ENCODE results near the gene KRT72.

The KRT72 gene

DNA sequence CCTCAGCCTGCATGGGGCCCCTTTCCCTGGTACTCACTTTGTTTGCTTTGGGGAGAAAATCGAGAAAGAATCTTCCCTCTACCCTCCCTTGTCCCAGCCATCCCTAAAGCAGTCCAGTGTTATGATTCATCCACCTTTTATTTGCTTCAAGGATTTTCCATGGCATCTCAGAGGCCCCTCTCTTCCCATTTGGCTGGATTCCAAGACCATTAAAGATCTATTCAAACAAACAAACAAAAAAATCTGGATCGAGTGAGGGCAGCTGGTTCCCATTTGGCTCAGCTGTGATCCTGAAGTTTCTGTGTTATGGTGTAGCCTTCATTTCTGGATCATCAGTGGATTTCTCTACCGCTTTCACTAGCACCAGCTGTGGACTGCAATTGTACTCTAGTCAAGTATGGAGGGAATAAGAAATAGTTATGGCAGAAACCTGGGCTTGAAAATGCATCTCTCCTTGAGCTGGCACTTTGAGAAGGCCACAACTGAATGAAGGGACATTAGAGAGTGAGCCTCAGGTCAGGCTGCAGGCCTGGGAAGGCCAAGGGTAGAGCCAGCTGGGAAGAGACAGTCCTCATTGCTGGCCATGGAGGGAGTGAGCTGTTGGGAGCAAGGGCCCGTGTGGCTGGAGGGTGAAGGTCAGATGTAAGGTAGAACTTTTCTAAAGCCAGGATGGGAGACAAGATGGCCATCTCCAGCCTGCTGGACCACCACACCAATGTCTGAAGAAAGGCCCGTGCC, 62.0 kb downstream of the KRT72 start:
- DNase-seq, result no peak

DNA sequence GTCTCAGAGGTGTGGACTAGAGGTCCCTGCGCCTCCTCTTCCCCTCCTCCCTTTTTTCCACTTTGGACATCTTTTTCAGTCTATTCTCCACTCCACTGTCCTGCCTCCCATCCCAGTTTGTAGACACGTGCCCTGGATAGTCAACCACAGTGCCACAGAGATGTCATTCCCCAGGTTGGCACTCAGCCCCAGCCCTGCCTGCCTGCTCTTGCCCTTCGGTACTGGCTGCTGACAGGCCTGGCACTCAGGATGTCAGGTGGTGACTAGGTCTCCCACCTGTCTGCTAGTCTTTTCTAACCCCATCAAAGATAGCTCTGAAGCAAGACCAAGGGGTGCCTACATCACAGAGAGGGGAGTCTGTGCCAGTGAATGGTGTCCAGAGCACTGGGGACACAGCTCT, 64.2 kb downstream of the KRT72 start:
- no peak for DNase-seq

Measured in NCI-H1436 treated with DMSO at 0.1 percent for 48 hours (cell line).